CD4-positive, alpha-beta T cell (primary cell): ENCODE results near the gene CDKAL1. TPM values are rescaled to one million over a fixed set of nuclear protein-coding genes. Genes with fewer than 3 reads are reported as not detected.

Experiments used
- ATAC-seq: fragments of 200-7000 bp; cut with Tn5 transposase; one replicate; pipeline ENCODE4 v1.10.0; 2022; ENCODE audit warnings: mild to moderate bottlenecking; ENCODE audit not compliant: poor library complexity
- CTCF ChIA-PET: fragments of 350-600 bp; sonication (Branson Sonifier 250); formaldehyde crosslinking; loops from one replicate; lab custom pipeline; 2021; ENCODE audit warnings: antibody characterized with exemption, inconsistent platforms; lab: Charles Lee
- POLR2A ChIA-PET: fragments of 350-600 bp; sonication (Branson Sonifier 250); formaldehyde crosslinking; loops from one replicate; lab custom pipeline; 2021; ENCODE audit warnings: antibody characterized with exemption, inconsistent platforms; lab: Charles Lee
- DNase-seq, 14 experiments: peaks; one replicate each; pipeline ENCODE4 v3.0.0-alpha.2; 2013 to 2020; ENCODE audit warnings: mixed read lengths in 2 of 14
- H3K27ac ChIP-seq, 2 donors: one replicate each; pipeline versions ENCODE4 v1.5.1 to v1.7.0; 2013; ENCODE audit warnings: low read length in 2 of 2, low read depth in 1 of 2, mild to moderate bottlenecking in 1 of 2
- H3K27me3 ChIP-seq, 2 experiments: 1 replicate in 1 of 2; 2 replicates in 1 of 2; pipeline versions ENCODE4 v1.6.1 to v1.7.0; 2013; ENCODE audit warnings: low read length in 2 of 2, control low read depth in 1 of 2, mild to moderate bottlenecking in 1 of 2, moderate library complexity in 1 of 2; ENCODE audit not compliant: insufficient read depth in 2 of 2, control insufficient read depth in 1 of 2
- H3K36me3 ChIP-seq: one replicate; pipeline ENCODE4 v1.6.1; 2013; ENCODE audit warnings: low read length, control low read depth; ENCODE audit not compliant: insufficient read depth
- H3K4me1 ChIP-seq: one replicate; pipeline ENCODE4 v1.6.1; 2013; ENCODE audit warnings: low read length, control low read depth; ENCODE audit not compliant: insufficient read depth
- H3K4me3 ChIP-seq: one replicate; pipeline ENCODE4 v1.5.1; 2013; ENCODE audit warnings: mild to moderate bottlenecking, low read length, moderate library complexity
- H3K9me3 ChIP-seq, 2 experiments: 1 replicate in 1 of 2; 2 replicates in 1 of 2; pipeline versions ENCODE4 v1.6.1 to v1.7.0; 2013; ENCODE audit warnings: low read length in 2 of 2, mild to moderate bottlenecking in 2 of 2, control low read depth in 1 of 2, moderate library complexity in 1 of 2; ENCODE audit not compliant: control insufficient read depth in 1 of 2, insufficient read depth in 1 of 2
- H3K27ac Mint-ChIP-seq: one replicate; pipeline ENCODE4 v1.8.0; 2020; ENCODE audit warnings: mixed read lengths
- H3K27me3 Mint-ChIP-seq: one replicate; pipeline ENCODE4 v1.8.0; 2021; ENCODE audit warnings: mixed read lengths
- H3K36me3 Mint-ChIP-seq: one replicate; pipeline ENCODE4 v1.8.0; 2021; ENCODE audit warnings: low read depth, mixed read lengths
- H3K4me1 Mint-ChIP-seq: one replicate; pipeline ENCODE4 v1.8.0; 2021; ENCODE audit warnings: low read depth, mixed read lengths
- H3K4me3 Mint-ChIP-seq: one replicate; pipeline ENCODE4 v1.8.0; 2020; ENCODE audit warnings: mild to moderate bottlenecking, mixed read lengths
- H3K9me3 Mint-ChIP-seq: one replicate; pipeline ENCODE4 v1.8.0; 2020; ENCODE audit warnings: mixed read lengths
- intact Hi-C, 2 experiments: fragments of 100-400 bp; cut with DNase I in 1 of 2; cut with micrococcal nuclease in 1 of 2; formaldehyde crosslinking; loops; one replicate each; pipeline versions ENCODE4 v1.15.1 to v1.9.0; 2023 to 2025; cut with DNase I, micrococcal nuclease
- total RNA-seq, 174 experiments: library from RNA in 2 of 174; stranded (reverse) in 2 of 174; gene quantifications; one replicate each; pipeline ENCODE4 v1.2.3 and lab custom pipeline; 2021 to 2026
- TF ChIP-seq, protein P1 (sequence below): fragments of 200-600 bp; IDR thresholded peaks from one replicate; pipeline ENCODE4 v1.8.0; 2022; ENCODE audit warnings: antibody characterized with exemption, mild to moderate bottlenecking

CDKAL1 gene
- total RNA-seq, 2 experiments from 2014 or later = 21.3 to 23.9 TPM

DNA sequence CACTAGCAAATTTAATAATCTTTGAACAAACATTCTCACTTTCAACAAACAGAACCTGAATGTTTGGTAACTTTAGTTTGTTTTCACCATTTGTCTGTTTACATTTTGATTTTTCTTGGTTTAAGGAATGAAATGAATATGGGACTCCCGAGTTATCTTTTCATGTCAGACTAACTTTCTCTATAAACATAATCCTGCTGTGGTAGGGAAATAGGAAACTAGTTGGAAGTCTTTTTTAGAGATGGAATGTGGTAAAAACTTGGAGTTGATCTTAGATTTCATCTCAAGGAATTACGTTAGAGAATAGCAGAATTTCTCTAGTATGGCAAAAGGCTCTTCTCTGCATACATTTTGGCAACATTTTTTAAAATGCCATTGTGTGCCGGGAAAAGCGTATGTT is 206.5 kb downstream of the CDKAL1 start:
- Mint-ChIP-seq H3K36me3 (peaks cover 77% of the 10 kb centered on the region), H3K27ac (no peak overlapping the region), H3K9me3 (peaks cover 4% of the 10 kb centered on the region), H3K4me3 (no peak overlapping the region), H3K4me1 (peaks cover 16% of the 10 kb centered on the region), H3K27me3 (no peaks in the 10 kb centered on the region)
- H3K27me3 ChIP-seq = no peaks in the 10 kb centered on the region
- H3K4me1 ChIP-seq = no peaks in the 10 kb centered on the region
- intact Hi-C loops = no loop called here
- H3K9me3 ChIP-seq = no peaks in the 10 kb centered on the region
- ChIA-PET POLR2A (no interaction called here), CTCF (no interaction called here)
- no peak overlapping the region for H3K27ac ChIP-seq
- H3K4me3 ChIP-seq = no peak overlapping the region
- no peak for ATAC-seq
- peaks cover 16% of the 10 kb centered on the region for H3K36me3 ChIP-seq
- TF ChIP-seq, protein P1, sequence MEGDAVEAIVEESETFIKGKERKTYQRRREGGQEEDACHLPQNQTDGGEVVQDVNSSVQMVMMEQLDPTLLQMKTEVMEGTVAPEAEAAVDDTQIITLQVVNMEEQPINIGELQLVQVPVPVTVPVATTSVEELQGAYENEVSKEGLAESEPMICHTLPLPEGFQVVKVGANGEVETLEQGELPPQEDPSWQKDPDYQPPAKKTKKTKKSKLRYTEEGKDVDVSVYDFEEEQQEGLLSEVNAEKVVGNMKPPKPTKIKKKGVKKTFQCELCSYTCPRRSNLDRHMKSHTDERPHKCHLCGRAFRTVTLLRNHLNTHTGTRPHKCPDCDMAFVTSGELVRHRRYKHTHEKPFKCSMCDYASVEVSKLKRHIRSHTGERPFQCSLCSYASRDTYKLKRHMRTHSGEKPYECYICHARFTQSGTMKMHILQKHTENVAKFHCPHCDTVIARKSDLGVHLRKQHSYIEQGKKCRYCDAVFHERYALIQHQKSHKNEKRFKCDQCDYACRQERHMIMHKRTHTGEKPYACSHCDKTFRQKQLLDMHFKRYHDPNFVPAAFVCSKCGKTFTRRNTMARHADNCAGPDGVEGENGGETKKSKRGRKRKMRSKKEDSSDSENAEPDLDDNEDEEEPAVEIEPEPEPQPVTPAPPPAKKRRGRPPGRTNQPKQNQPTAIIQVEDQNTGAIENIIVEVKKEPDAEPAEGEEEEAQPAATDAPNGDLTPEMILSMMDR = no peak
- no peak for DNase-seq

- H3K4me3 ChIP-seq = no peak overlapping the region
- intact Hi-C loops = no loop called here
- no peaks in the 10 kb centered on the region for H3K4me1 ChIP-seq
- TF ChIP-seq, protein P1 = no peak
- H3K27me3 Mint-ChIP-seq = no peaks in the 10 kb centered on the region
- peaks cover 4% of the 10 kb centered on the region for H3K9me3 Mint-ChIP-seq
- no peaks in the 10 kb centered on the region for H3K9me3 ChIP-seq
- H3K36me3 ChIP-seq = peaks cover 16% of the 10 kb centered on the region
- POLR2A ChIA-PET = no interaction called here
- CTCF ChIA-PET = no interaction called here
- peaks cover 77% of the 10 kb centered on the region for H3K36me3 Mint-ChIP-seq
- H3K27ac Mint-ChIP-seq = no peak overlapping the region
- peaks cover 16% of the 10 kb centered on the region for H3K4me1 Mint-ChIP-seq
- H3K27ac ChIP-seq = no peak overlapping the region
- ATAC-seq = no peak
- no peak overlapping the region for H3K4me3 Mint-ChIP-seq
- DNase-seq = no peak
- H3K27me3 ChIP-seq = no peaks in the 10 kb centered on the region
Observed at GRCh38 chr6:20741490-20741889, 207.2 kb downstream of the CDKAL1 start.

- H3K27ac ChIP-seq = no peak overlapping the region
- Mint-ChIP-seq H3K4me1 (peaks cover 16% of the 10 kb centered on the region), H3K27me3 (no peaks in the 10 kb centered on the region), H3K9me3 (peaks cover 4% of the 10 kb centered on the region), H3K27ac (no peak overlapping the region), H3K36me3 (peaks cover 47% of the 10 kb centered on the region), H3K4me3 (no peak overlapping the region)
- no peaks in the 10 kb centered on the region for H3K4me1 ChIP-seq
- no peaks in the 10 kb centered on the region for H3K27me3 ChIP-seq
- H3K36me3 ChIP-seq = peaks cover 9% of the 10 kb centered on the region
- POLR2A ChIA-PET = no interaction called here
- no peak for ATAC-seq
- H3K4me3 ChIP-seq = no peak overlapping the region
- CTCF ChIA-PET = no interaction called here
- intact Hi-C loops = no loop called here
- TF ChIP-seq, protein P1 = no peak
- DNase-seq = no peak
- H3K9me3 ChIP-seq = no peaks in the 10 kb centered on the region
Observed at GRCh38 chr6:20744911-20745557, 210.8 kb downstream of the CDKAL1 start.
